Measurements from ENCODE around the gene KIF3A. TPM values are rescaled to one million over a fixed set of nuclear protein-coding genes. Genes with fewer than 3 reads are reported as not detected.

KIF3A gene
- polyA plus RNA-seq, 1 of the 3 experiments (the other 2 are of a cell fraction) = 5.1 TPM

DNA sequence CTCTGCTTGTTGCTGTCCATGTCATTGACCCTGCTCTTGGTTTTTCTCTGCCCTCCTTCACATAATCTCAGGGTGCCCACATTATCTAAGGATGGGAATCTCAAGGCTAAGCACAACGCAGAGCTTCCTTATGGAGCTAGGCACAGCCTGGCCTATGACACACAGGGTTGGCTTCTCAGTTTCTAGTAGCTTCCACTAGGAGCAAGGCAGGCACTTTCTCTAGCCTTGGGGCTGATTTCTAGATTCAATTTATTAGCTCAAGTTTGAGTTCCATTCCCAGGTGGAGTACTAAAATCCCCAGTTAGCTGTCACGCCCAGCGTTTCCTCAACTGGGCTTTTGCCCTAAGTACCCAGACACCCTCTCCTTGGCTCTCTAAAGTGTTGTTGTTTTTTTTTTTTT, 51.2 kb downstream of the KIF3A start:
- 100% methylated on average over 3 of the region's 3 CpGs for WGBS (ENCODE audit: low lambda C conversion rate)
- DNase-seq = no peak

DNA sequence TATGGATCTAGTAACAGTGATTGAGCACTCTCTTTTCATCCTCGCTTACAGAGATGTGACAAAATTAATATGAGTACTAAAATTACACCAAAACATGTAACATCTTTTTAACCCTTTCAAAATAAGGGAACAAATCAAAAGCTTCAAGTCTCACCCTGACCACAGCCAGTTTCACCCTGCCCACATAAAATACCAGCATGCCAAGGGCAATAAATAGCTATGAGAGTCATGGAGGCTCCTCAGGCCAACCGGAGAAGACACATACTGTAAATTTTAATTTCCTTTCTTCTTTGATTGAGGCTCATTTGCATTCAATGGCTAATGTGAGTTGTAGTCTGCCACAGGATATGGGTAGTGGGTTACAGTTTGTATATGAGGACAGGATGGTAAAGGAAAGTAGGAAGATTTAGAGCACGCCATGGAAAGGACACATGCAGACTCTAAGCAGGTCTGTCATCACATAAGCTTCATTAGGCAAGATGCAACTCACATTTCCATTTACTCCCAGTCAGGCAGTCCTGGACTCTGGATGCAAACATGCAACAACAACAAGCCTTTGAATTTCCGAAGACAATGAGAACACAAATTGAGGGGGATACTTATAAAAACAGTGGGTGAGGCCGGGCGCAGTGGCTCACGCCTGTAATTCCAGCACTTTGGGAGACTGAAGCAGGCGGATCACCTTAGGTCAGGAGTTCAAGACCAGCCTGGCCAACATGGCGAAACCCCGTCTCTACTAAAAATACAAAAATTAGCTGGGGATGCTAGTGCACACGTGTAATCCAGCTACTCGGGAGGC, 52.2 kb downstream of the KIF3A start:
- Histone ChIP-seq H3K9me3 (no peaks in the 10 kb centered on the region), H3K4me1 (ENCODE audit: control insufficient read depth in 1 of 2, insufficient read depth in 2 of 2, low read depth in 1 of 2, low read length in 1 of 2) (no peaks in the 10 kb centered on the region), H3K79me2 (ENCODE audit: insufficient read depth) (no peaks in the 10 kb centered on the region), H2AFZ (ENCODE audit: low read depth) (no peak overlapping the region), H4K20me1 (ENCODE audit: insufficient read depth) (no peaks in the 10 kb centered on the region), H3K9ac (no peak overlapping the region), H3F3A (replicated peaks; ENCODE audit: insufficient read depth) (no peaks in the 10 kb centered on the region), H3K4me3 (ENCODE audit: low read depth in 2 of 2, low read length in 1 of 2) (no peak overlapping the region), H3K4me2 (no peak overlapping the region), H3K36me3 (replicated peaks in 1 of 2; ENCODE audit: control insufficient read depth in 1 of 2, insufficient read depth in 2 of 2, low read length in 1 of 2) (no peaks in the 10 kb centered on the region), H3K9me2 (no peaks in the 10 kb centered on the region), H3K27me3 (ENCODE audit: insufficient read depth) (no peaks in the 10 kb centered on the region), H3K27ac (ENCODE audit: low read depth in 2 of 2, low read length in 1 of 2) (no peak overlapping the region)
- ChIA-PET CTCF (interaction anchor here (1.5 kb wide), 1 partner anchor 158 kb away, joined by 5 read pairs; no protein-coding TSS in a partner anchor), POLR2A (no interaction called here)
- no peak for TF ChIP-seq SMC3 (IDR thresholded peaks at IDR 0.05; ENCODE audit: low read depth, low read length)
- no peak for TF ChIP-seq CHD2 (IDR thresholded peaks at IDR 0.05; ENCODE audit: low read length, partially characterized antibody)
- no peak for DNase-seq
- WGBS (ENCODE audit: low lambda C conversion rate) = 91% methylated on average over 12 of the region's 12 CpGs

More for the DNA sequence above, 51.2 kb downstream of the KIF3A start:
- Histone ChIP-seq H3K27me3 (ENCODE audit: insufficient read depth) (no peaks in the 10 kb centered on the region), H3K4me1 (ENCODE audit: control insufficient read depth in 1 of 2, insufficient read depth in 2 of 2, low read depth in 1 of 2, low read length in 1 of 2) (no peaks in the 10 kb centered on the region), H3K79me2 (ENCODE audit: insufficient read depth) (no peaks in the 10 kb centered on the region), H3K9me3 (no peaks in the 10 kb centered on the region), H3K4me3 (ENCODE audit: low read depth in 2 of 2, low read length in 1 of 2) (no peak overlapping the region), H3K4me2 (no peak overlapping the region), H2AFZ (ENCODE audit: low read depth) (no peak overlapping the region), H3K9ac (no peak overlapping the region), H3K27ac (ENCODE audit: low read depth in 2 of 2, low read length in 1 of 2) (no peak overlapping the region), H3K36me3 (replicated peaks in 1 of 2; ENCODE audit: control insufficient read depth in 1 of 2, insufficient read depth in 2 of 2, low read length in 1 of 2) (no peaks in the 10 kb centered on the region), H3K9me2 (no peaks in the 10 kb centered on the region), H3F3A (replicated peaks; ENCODE audit: insufficient read depth) (no peaks in the 10 kb centered on the region), H4K20me1 (ENCODE audit: insufficient read depth) (no peaks in the 10 kb centered on the region)
- POLR2A ChIA-PET = no interaction called here
- TF ChIP-seq, protein P1, sequence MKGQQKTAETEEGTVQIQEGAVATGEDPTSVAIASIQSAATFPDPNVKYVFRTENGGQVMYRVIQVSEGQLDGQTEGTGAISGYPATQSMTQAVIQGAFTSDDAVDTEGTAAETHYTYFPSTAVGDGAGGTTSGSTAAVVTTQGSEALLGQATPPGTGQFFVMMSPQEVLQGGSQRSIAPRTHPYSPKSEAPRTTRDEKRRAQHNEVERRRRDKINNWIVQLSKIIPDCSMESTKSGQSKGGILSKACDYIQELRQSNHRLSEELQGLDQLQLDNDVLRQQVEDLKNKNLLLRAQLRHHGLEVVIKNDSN (IDR thresholded peaks at IDR 0.05; ENCODE audit: borderline replicate concordance, low read depth) = no peak
- TF ChIP-seq EZH2phosphoT487 (IDR thresholded peaks at IDR 0.05; ENCODE audit: borderline replicate concordance, low read depth) (no peak), EP300 (IDR thresholded peaks at IDR 0.05; ENCODE audit: borderline replicate concordance in 1 of 2, low read depth in 1 of 2, low read length in 1 of 2) (no peak), RXRA (IDR thresholded peaks at IDR 0.05; ENCODE audit: borderline replicate concordance, low read depth) (no peak), MEF2A (IDR thresholded peaks at IDR 0.05; ENCODE audit: borderline replicate concordance, low read depth) (no peak), YY1 (IDR thresholded peaks at IDR 0.05; ENCODE audit: low read depth) (no peak), SIN3A (IDR thresholded peaks at IDR 0.05; ENCODE audit: borderline replicate concordance, low read depth, low read length) (no peak), GATA2 (CRISPR knock-in tag; IDR thresholded peaks at IDR 0.05) (no peak), TAF1 (IDR thresholded peaks at IDR 0.05; ENCODE audit: borderline replicate concordance, low read depth, low read length) (no peak), TEAD4 (IDR thresholded peaks at IDR 0.05; ENCODE audit: borderline replicate concordance, insufficient read depth) (no peak), JUND (IDR thresholded peaks at IDR 0.05) (no peak), RAD21 (IDR thresholded peaks at IDR 0.05; ENCODE audit: low read length) (no peak)
- TF ChIP-seq, protein P2, sequence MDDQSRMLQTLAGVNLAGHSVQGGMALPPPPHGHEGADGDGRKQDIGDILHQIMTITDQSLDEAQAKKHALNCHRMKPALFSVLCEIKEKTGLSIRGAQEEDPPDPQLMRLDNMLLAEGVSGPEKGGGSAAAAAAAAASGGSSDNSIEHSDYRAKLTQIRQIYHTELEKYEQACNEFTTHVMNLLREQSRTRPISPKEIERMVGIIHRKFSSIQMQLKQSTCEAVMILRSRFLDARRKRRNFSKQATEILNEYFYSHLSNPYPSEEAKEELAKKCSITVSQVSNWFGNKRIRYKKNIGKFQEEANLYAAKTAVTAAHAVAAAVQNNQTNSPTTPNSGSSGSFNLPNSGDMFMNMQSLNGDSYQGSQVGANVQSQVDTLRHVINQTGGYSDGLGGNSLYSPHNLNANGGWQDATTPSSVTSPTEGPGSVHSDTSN (IDR thresholded peaks at IDR 0.05) = no peak
- TF ChIP-seq, protein P3, sequence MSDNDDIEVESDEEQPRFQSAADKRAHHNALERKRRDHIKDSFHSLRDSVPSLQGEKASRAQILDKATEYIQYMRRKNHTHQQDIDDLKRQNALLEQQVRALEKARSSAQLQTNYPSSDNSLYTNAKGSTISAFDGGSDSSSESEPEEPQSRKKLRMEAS (IDR thresholded peaks at IDR 0.05; ENCODE audit: low read depth) = no peak
- CTCF ChIA-PET = interaction anchor here (1.5 kb wide), 1 partner anchor 134 kb away, joined by 5 read pairs; no protein-coding TSS in a partner anchor

Measured in SK-N-SH (cell line).